ENCODE measurements around the gene THAP8.

GRCh38 chr19:35990156-35990555 is 63.9 kb downstream of the THAP8 start:
- TF ChIP-seq EZH2 (IDR thresholded peaks at IDR 0.05) (no peak), POLR2AphosphoS5 (IDR thresholded peaks at IDR 0.05; ENCODE audit: borderline replicate concordance, low read depth, low read length) (no peak), FOXP2 (optimal IDR thresholded peaks at IDR 0.05; ENCODE audit: control extremely low read depth, extremely low read length, insufficient read depth) (no peak)

Measured in SK-N-MC (cell line).